Trophoblast cell (in vitro differentiated cells and primary cell): Measurements from ENCODE around the gene RNF145.

Experiments
- DNase-seq, 2 donors: peaks; one replicate each; pipeline ENCODE4 v3.0.0-alpha.2; 2016
- H2AFZ ChIP-seq: 2 replicates; pipeline ENCODE4 v1.6.1; 2013; ENCODE audit warnings: low read length, moderate library complexity, mild to moderate bottlenecking; ENCODE audit not compliant: insufficient read depth, poor library complexity
- H2AK5ac ChIP-seq: 2 replicates; pipeline ENCODE4 v1.6.1; 2013; ENCODE audit warnings: mild to moderate bottlenecking, low read length
- H2BK120ac ChIP-seq: 2 replicates; pipeline ENCODE4 v1.6.1; 2013; ENCODE audit warnings: low read length, mild to moderate bottlenecking, moderate library complexity; ENCODE audit not compliant: insufficient read depth, poor library complexity
- H2BK12ac ChIP-seq: 2 replicates; pipeline ENCODE4 v1.6.1; 2013; ENCODE audit warnings: mild to moderate bottlenecking, low read length, moderate library complexity
- H2BK5ac ChIP-seq: 2 replicates; pipeline ENCODE4 v1.6.1; 2013; ENCODE audit warnings: low read length, low read depth, moderate library complexity, mild to moderate bottlenecking; ENCODE audit not compliant: poor library complexity
- H3K14ac ChIP-seq: 2 replicates; pipeline ENCODE4 v1.6.1; 2013; ENCODE audit warnings: mild to moderate bottlenecking, low read length
- H3K18ac ChIP-seq: 2 replicates; pipeline ENCODE4 v1.6.1; 2013; ENCODE audit warnings: mild to moderate bottlenecking, low read length
- H3K23ac ChIP-seq: 2 replicates; pipeline ENCODE4 v1.6.1; 2013; ENCODE audit warnings: low read length
- H3K27ac ChIP-seq: 2 replicates; pipeline ENCODE4 v1.5.1; 2013; ENCODE audit warnings: low read depth, mild to moderate bottlenecking, inconsistent platforms, low read length, moderate library complexity
- H3K27me3 ChIP-seq: 2 replicates; pipeline ENCODE4 v1.6.1; 2013; ENCODE audit warnings: inconsistent platforms, mild to moderate bottlenecking, low read length, moderate library complexity; ENCODE audit not compliant: insufficient read depth
- H3K36me3 ChIP-seq, 2 experiments: 1 replicate in 1 of 2; 2 replicates in 1 of 2; pipeline ENCODE4 v1.6.1; 2013; ENCODE audit warnings: low read length in 2 of 2, mild to moderate bottlenecking in 2 of 2, moderate library complexity in 1 of 2; ENCODE audit not compliant: insufficient read depth in 2 of 2, control insufficient read depth in 1 of 2
- H3K4ac ChIP-seq: 2 replicates; pipeline ENCODE4 v1.6.1; 2013; ENCODE audit warnings: low read depth, mild to moderate bottlenecking, low read length, moderate library complexity
- H3K4me1 ChIP-seq, 2 experiments: 1 replicate in 1 of 2; 2 replicates in 1 of 2; pipeline ENCODE4 v1.6.1; 2013; ENCODE audit warnings: low read length in 2 of 2, mild to moderate bottlenecking in 2 of 2, moderate library complexity in 1 of 2; ENCODE audit not compliant: insufficient read depth in 2 of 2, control insufficient read depth in 1 of 2
- H3K4me2 ChIP-seq: 2 replicates; pipeline ENCODE4 v1.6.1; 2013; ENCODE audit warnings: inconsistent platforms, mild to moderate bottlenecking, low read length, moderate library complexity
- H3K4me3 ChIP-seq: 2 replicates; pipeline ENCODE4 v1.5.1; 2013; ENCODE audit warnings: mild to moderate bottlenecking, low read depth, low read length, inconsistent platforms
- H3K79me1 ChIP-seq: one replicate; pipeline ENCODE4 v1.6.1; 2013; ENCODE audit warnings: low read length
- H3K79me2 ChIP-seq: 2 replicates; pipeline ENCODE4 v1.6.1; 2013; ENCODE audit warnings: low read length, mild to moderate bottlenecking; ENCODE audit not compliant: control insufficient read depth, insufficient read depth, poor library complexity
- H3K9ac ChIP-seq: 2 replicates; pipeline ENCODE4 v1.6.1; 2013; ENCODE audit warnings: mild to moderate bottlenecking, low read length
- H3K9me3 ChIP-seq: 2 replicates; pipeline ENCODE4 v1.6.1; 2013; ENCODE audit warnings: low read depth, mild to moderate bottlenecking, control low read depth, inconsistent platforms, low read length; ENCODE audit not compliant: insufficient read depth
- H4K12ac ChIP-seq: 2 replicates; pipeline ENCODE4 v1.6.1; 2013; ENCODE audit warnings: low read depth, mild to moderate bottlenecking, low read length, moderate library complexity
- H4K8ac ChIP-seq: 2 replicates; pipeline ENCODE4 v1.6.1; 2013; ENCODE audit warnings: low read depth, mild to moderate bottlenecking, low read length, moderate library complexity
- H4K91ac ChIP-seq: one replicate; pipeline ENCODE4 v1.6.1; 2013; ENCODE audit warnings: low read depth, mild to moderate bottlenecking, low read length, moderate library complexity
- WGBS: extraction: QIAGEN DNeasy Blood & Tissue Kit; methylation state at CpG from one replicate; pipeline ENCODE4 v1.1.7; 2013; ENCODE audit warnings: missing lambda C conversion rate; ENCODE audit not compliant: insufficient read length, insufficient coverage; ENCODE audit errors: extremely low coverage; 5-methylcytosine and 5-hydroxymethylcytosine counted together

Gene RNF145

DNA sequence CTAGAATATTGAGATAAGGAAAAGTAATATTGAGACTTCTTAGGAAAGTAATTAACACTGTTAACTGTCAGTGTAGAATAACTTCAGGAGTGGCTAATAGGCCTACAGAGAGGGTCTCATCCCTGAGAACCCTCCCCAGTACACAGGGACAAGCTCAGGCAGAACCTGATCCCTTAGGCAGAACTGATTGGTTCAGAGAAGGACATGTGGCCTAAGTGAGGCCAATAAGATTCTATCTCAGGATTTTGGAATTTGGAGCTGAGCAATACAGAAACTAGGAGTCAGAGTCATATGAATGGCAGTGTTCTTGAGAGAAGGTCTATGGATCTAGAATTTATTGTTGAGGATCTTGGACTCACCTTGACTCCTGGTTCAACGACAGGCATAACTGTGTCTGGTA is 42.8 kb upstream of the RNF145 start:
- WGBS: no CpG with 5 or more reads among the region's 1 CpG

DNA sequence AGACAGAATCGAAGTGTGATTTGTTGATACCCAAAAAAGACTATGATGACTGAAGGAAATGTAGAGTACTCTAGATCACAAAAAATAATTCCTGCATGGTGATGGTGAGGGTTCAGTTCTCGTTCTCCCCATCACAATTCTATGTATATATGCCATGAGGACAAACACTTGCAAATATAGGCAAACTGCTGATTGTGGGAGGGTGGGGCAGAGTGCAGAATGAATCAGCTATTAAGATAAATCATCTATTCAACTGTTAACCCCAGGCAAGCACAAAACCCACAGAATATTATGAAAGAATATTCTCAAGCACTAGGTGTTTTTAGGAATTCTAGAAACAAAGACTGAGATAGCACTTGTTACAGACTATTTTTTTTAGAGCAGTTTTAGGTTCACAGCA is 39.8 kb upstream of the RNF145 start:
- no peak overlapping the region for H3K4ac ChIP-seq
- H3K79me2 ChIP-seq: no peaks in the 10 kb centered on the region
- no peak overlapping the region for H2BK5ac ChIP-seq
- H4K12ac ChIP-seq: no peak overlapping the region
- no peaks in the 10 kb centered on the region for H3K79me1 ChIP-seq
- H3K4me1 ChIP-seq: no peaks in the 10 kb centered on the region
- H3K36me3 ChIP-seq: no peaks in the 10 kb centered on the region
- H3K23ac ChIP-seq: no peak overlapping the region
- no peak overlapping the region for H3K4me3 ChIP-seq
- no peak overlapping the region for H2BK120ac ChIP-seq
- H3K14ac ChIP-seq: no peak overlapping the region
- H3K27me3 ChIP-seq: no peaks in the 10 kb centered on the region
- H2BK12ac ChIP-seq: no peak overlapping the region
- DNase-seq: no peak
- no peak overlapping the region for H4K91ac ChIP-seq
- H3K9ac ChIP-seq: no peak overlapping the region
- H3K4me2 ChIP-seq: no peak overlapping the region
- H4K8ac ChIP-seq: no peak overlapping the region
- no CpG with 5 or more reads among the region's 2 CpGs for WGBS
- H2AK5ac ChIP-seq: no peak overlapping the region
- H3K27ac ChIP-seq: no peak overlapping the region
- no peak overlapping the region for H3K18ac ChIP-seq
- no peaks in the 10 kb centered on the region for H3K9me3 ChIP-seq
- no peak overlapping the region for H2AFZ ChIP-seq

More for the DNA sequence above, 42.8 kb upstream of the RNF145 start:
- Histone ChIP-seq H3K79me1 (no peaks in the 10 kb centered on the region), H3K27ac (no peak overlapping the region), H4K8ac (no peak overlapping the region), H3K14ac (no peak overlapping the region), H2BK120ac (no peak overlapping the region), H2BK12ac (no peak overlapping the region), H3K9me3 (no peaks in the 10 kb centered on the region), H2AFZ (no peak overlapping the region), H3K23ac (peak overlapping the region; percentile 40), H3K4me2 (no peak overlapping the region), H4K91ac (no peak overlapping the region), H3K4ac (no peak overlapping the region), H3K18ac (no peak overlapping the region), H2AK5ac (no peak overlapping the region), H3K4me3 (no peak overlapping the region), H3K9ac (no peak overlapping the region), H3K36me3 (no peaks in the 10 kb centered on the region), H3K4me1 (no peaks in the 10 kb centered on the region), H3K27me3 (no peaks in the 10 kb centered on the region), H2BK5ac (no peak overlapping the region), H4K12ac (no peak overlapping the region), H3K79me2 (no peaks in the 10 kb centered on the region)
- DNase-seq: no peak

DNA sequence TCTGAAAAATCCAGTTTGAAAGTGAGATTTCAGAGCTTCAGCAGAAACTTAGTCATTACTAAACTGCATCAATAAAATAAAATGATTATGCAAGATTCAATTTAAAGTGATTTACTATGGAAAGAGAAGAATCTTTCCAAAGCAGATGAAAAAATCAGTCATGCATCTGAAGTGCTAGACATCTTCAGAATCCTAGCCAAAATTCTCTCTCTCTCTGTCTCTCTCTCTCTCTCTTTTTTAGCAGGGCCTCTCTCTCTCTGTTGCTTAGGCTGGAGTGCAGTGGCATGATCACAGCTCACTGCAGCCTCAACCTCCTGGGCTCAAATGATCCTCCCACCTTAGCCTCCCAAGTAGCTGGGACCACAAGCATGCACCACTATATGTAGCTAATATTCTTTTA is 35.5 kb upstream of the RNF145 start:
- Histone ChIP-seq H2AFZ (no peak overlapping the region), H3K79me1 (no peaks in the 10 kb centered on the region), H2AK5ac (no peak overlapping the region), H3K9me3 (no peaks in the 10 kb centered on the region), H2BK12ac (no peak overlapping the region), H3K23ac (no peak overlapping the region), H3K27me3 (no peaks in the 10 kb centered on the region), H3K18ac (no peak overlapping the region), H2BK120ac (no peak overlapping the region), H3K4me1 (peaks cover 0 to 2% of the 10 kb centered on the region in 2 experiments), H2BK5ac (no peak overlapping the region), H3K4me3 (no peak overlapping the region), H3K4ac (no peak overlapping the region), H3K36me3 (no peaks in the 10 kb centered on the region), H3K79me2 (no peaks in the 10 kb centered on the region), H4K91ac (no peak overlapping the region), H3K4me2 (no peak overlapping the region), H3K9ac (no peak overlapping the region), H4K8ac (no peak overlapping the region), H4K12ac (no peak overlapping the region), H3K27ac (no peak overlapping the region), H3K14ac (no peak overlapping the region)
- no peak for DNase-seq

DNA sequence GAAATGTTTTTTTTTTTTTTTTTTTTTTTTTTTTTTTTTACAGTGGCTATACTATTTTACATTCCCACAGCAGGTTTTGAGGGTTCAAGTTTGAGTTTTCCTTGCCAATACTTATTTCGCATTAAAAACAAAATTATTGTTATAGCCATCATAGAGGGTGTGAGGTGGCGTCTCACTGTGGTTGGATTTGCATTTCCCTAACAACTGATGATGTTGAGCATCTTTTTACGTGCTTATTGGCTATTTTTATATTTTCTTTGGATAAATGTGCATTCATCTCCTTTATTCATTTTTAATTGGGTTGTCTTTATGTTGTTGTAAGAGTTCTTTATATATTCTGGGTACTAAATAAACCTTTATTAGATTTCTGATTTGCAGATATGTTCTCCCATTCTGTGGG is 34.8 kb upstream of the RNF145 start:
- WGBS: no CpG with 5 or more reads among the region's 3 CpGs
- Histone ChIP-seq H3K4me3 (no peak overlapping the region), H3K14ac (no peak overlapping the region), H3K18ac (no peak overlapping the region), H3K27ac (no peak overlapping the region), H3K9me3 (no peaks in the 10 kb centered on the region), H3K4ac (no peak overlapping the region), H3K4me1 (peaks cover 0 to 2% of the 10 kb centered on the region in 2 experiments), H2BK5ac (no peak overlapping the region), H2BK12ac (no peak overlapping the region), H3K79me2 (no peaks in the 10 kb centered on the region), H4K8ac (no peak overlapping the region), H3K9ac (no peak overlapping the region), H4K91ac (no peak overlapping the region), H4K12ac (no peak overlapping the region), H3K36me3 (no peaks in the 10 kb centered on the region), H2BK120ac (no peak overlapping the region), H3K4me2 (no peak overlapping the region), H2AK5ac (no peak overlapping the region), H3K23ac (no peak overlapping the region), H3K27me3 (no peaks in the 10 kb centered on the region), H3K79me1 (no peaks in the 10 kb centered on the region), H2AFZ (no peak overlapping the region)
- no peak for DNase-seq

DNA sequence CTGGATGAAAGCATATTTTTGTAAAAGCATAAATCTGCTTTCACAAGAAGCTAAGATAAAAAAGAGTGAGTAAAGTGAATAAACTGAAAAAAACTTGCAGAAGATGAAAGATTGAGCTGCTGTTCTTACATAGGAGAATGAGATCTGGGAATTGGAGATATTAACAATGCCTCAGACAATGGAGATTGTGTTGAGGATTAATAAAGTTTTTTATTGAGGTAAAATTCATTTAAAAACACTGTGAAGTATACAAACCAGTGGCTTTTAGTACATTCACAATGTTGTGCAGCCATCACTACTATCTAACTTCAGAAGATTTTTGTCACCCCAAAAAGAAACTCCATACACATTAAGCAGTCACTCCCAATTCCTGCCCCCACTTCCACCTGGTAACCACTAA is 34.0 kb upstream of the RNF145 start:
- no peak overlapping the region for H2BK120ac ChIP-seq
- no peak overlapping the region for H4K91ac ChIP-seq
- H3K4me1 ChIP-seq: peaks cover 0 to 2% of the 10 kb centered on the region in 2 experiments
- H2AFZ ChIP-seq: no peak overlapping the region
- H3K27ac ChIP-seq: no peak overlapping the region
- H3K23ac ChIP-seq: no peak overlapping the region
- H3K27me3 ChIP-seq: no peaks in the 10 kb centered on the region
- H2BK12ac ChIP-seq: no peak overlapping the region
- no peaks in the 10 kb centered on the region for H3K9me3 ChIP-seq
- no peak overlapping the region for H4K8ac ChIP-seq
- DNase-seq: no peak
- H4K12ac ChIP-seq: no peak overlapping the region
- H3K4ac ChIP-seq: no peak overlapping the region
- H3K79me2 ChIP-seq: no peaks in the 10 kb centered on the region
- H3K36me3 ChIP-seq: no peaks in the 10 kb centered on the region
- no peak overlapping the region for H3K4me2 ChIP-seq
- H3K79me1 ChIP-seq: no peaks in the 10 kb centered on the region
- H3K14ac ChIP-seq: no peak overlapping the region
- no peak overlapping the region for H2BK5ac ChIP-seq
- H3K4me3 ChIP-seq: no peak overlapping the region
- no peak overlapping the region for H3K9ac ChIP-seq
- no peak overlapping the region for H2AK5ac ChIP-seq
- no peak overlapping the region for H3K18ac ChIP-seq
